ENCODE results near the gene INPP5K.

GRCh38 chr17:1545618-1546017, 29.2 kb upstream of the INPP5K start:
- TF ChIP-seq TCF7L2 (IDR thresholded peaks at IDR 0.05; ENCODE audit: borderline replicate concordance, low read depth, low read length), result no peak
- TF ChIP-seq HOXA7 (CRISPR knock-in tag; IDR thresholded peaks at IDR 0.05; ENCODE audit: borderline replicate concordance), result no peak
- no peak for TF ChIP-seq ZNF140 (tag by site-specific recombination; IDR thresholded peaks at IDR 0.05)

Data from HEK293 (cell line).